Smooth muscle cell (in vitro differentiated cells): ENCODE data around the gene PTK7. TPM values are rescaled to one million over a fixed set of nuclear protein-coding genes. Genes with fewer than 3 reads are reported as not detected.
A peak's percentile ranks its signal among the peaks of the same experiment; 100 is the strongest.

Experiments
- DNase-seq: peaks from one replicate; lab custom pipeline; 2025; ENCODE audit not compliant: unreplicated experiment; lab: John Stamatoyannopoulos, UW
- H2AFZ ChIP-seq: fragments of 200-600 bp; sonication (generic); 2 replicates; pipeline ENCODE4 v1.6.0; 2016; ENCODE audit warnings: antibody characterized with exemption, low read depth, mild to moderate bottlenecking
- H3F3A ChIP-seq: fragments of 200-600 bp; sonication (generic); 2 replicates; pipeline ENCODE4 v1.6.0; 2017; ENCODE audit warnings: antibody characterized with exemption, low read depth
- H3K27ac ChIP-seq: fragments of 200-600 bp; sonication (generic); 2 replicates; pipeline ENCODE4 v1.5.1; 2016; ENCODE audit warnings: low read depth, mild to moderate bottlenecking
- H3K27me3 ChIP-seq: fragments of 200-600 bp; sonication (generic); 2 replicates; pipeline ENCODE4 v1.6.1; 2016; ENCODE audit warnings: low read depth, mild to moderate bottlenecking
- H3K36me3 ChIP-seq: fragments of 200-600 bp; sonication (generic); 2 replicates; pipeline ENCODE4 v1.5.1; 2016; ENCODE audit warnings: low read depth
- H3K4me1 ChIP-seq: fragments of 200-600 bp; sonication (generic); 2 replicates; pipeline ENCODE4 v1.5.1; 2016; ENCODE audit warnings: low read depth
- H3K4me2 ChIP-seq: fragments of 200-600 bp; sonication (generic); 2 replicates; pipeline ENCODE4 v1.6.0; 2016; ENCODE audit warnings: mild to moderate bottlenecking
- H3K4me3 ChIP-seq: fragments of 200-600 bp; sonication (generic); 2 replicates; pipeline ENCODE4 v1.5.1; 2016; ENCODE audit warnings: mild to moderate bottlenecking
- H3K79me2 ChIP-seq: fragments of 200-600 bp; sonication (generic); 2 replicates; pipeline ENCODE4 v1.6.0; 2016; ENCODE audit warnings: low read depth, mild to moderate bottlenecking
- H3K9ac ChIP-seq: fragments of 200-600 bp; sonication (generic); 2 replicates; pipeline ENCODE4 v1.6.0; 2016; ENCODE audit warnings: low read depth
- H3K9me3 ChIP-seq: fragments of 200-600 bp; sonication (generic); replicated peaks from 2 replicates; pipeline ENCODE4 v1.5.1; 2016; ENCODE audit warnings: low read depth
- H4K20me1 ChIP-seq: fragments of 200-600 bp; sonication (generic); 2 replicates; pipeline ENCODE4 v1.6.0; 2016; ENCODE audit warnings: low read depth
- CTCF ChIP-seq: fragments of 200-600 bp; sonication (generic); IDR thresholded peaks from 2 replicates; pipeline ENCODE4 v1.5.1; 2017; ENCODE audit warnings: borderline replicate concordance, mild to moderate bottlenecking, antibody characterized with exemption; ENCODE audit not compliant: insufficient read depth, poor library complexity, severe bottlenecking
- WGBS: methylation state at CpG from one replicate; pipeline ENCODE4 v1.1.7; 2016; ENCODE audit warnings: low lambda C conversion rate; 5-methylcytosine and 5-hydroxymethylcytosine counted together
- polyA plus RNA-seq: library from polyadenylated mRNA; unstranded; fragments of >200 nt; fragmentation: Nextera tagmentation; extraction: Ambion mirVana; gene quantifications from 2 replicates; pipeline ENCODE4 v1.2.1, GENCODE V29; 2016
- total RNA-seq: library from RNA; depleted of rRNA; stranded (reverse); fragments of >200 nt; gene quantifications from 2 replicates; pipeline ENCODE4 v1.2.3, GENCODE V29; 2014

Gene PTK7
- total and polyA plus RNA-seq, 2 experiments from 2014 or later, result 376 to 598 TPM

DNA sequence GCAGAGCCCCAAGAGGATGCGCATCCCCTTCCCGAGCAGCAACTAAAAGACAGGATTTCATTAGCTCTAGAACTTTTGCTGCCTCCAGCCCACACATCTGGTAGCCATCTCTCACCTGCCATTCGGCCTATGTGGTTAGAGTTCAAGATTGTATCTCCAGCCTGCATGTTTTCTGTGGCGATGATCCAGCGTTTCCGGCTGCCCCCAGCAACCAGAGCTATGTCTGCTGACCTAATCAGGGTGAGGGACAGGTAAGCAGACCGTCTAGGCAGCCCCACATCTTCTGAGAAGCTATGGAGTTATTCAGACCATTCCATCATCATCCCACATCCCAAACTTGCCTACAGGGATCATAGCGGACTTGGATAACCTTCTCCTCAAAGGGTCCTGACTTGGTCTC lies 20.1 kb upstream of the PTK7 start:
- Histone ChIP-seq H3K79me2 (peaks cover 45% of the 10 kb centered on the region), H3F3A (peaks cover 2% of the 10 kb centered on the region)
- WGBS, result 84% methylated on average over 8 of the region's 8 CpGs

GRCh38 chr6:43058531-43058930 lies 17.6 kb upstream of the PTK7 start:
- Histone ChIP-seq H3K27me3 (no peaks in the 10 kb centered on the region), H3K27ac (peak overlapping the region; percentile 89), H3K4me2 (peak overlapping the region; percentile 93), H3K9ac (peak overlapping the region; percentile 94), H3K4me3 (peak overlapping the region; percentile 88), H2AFZ (no peak overlapping the region), H3K79me2 (peaks cover 23% of the 10 kb centered on the region), H4K20me1 (no peaks in the 10 kb centered on the region), H3F3A (peaks cover 2% of the 10 kb centered on the region), H3K9me3 (no peaks in the 10 kb centered on the region), H3K36me3 (no peaks in the 10 kb centered on the region), H3K4me1 (peaks cover 16% of the 10 kb centered on the region)
- WGBS, result 86% methylated on average over 1 of the region's 1 CpG
- DNase-seq, result no peak
- TF ChIP-seq CTCF, result no peak

More for the DNA sequence above, 20.1 kb upstream of the PTK7 start:
- no peak for DNase-seq
- Histone ChIP-seq H3K4me3 (no peak overlapping the region), H3K9me3 (no peaks in the 10 kb centered on the region), H3K4me1 (peaks cover 27% of the 10 kb centered on the region), H3K4me2 (no peak overlapping the region), H3K9ac (no peak overlapping the region), H2AFZ (no peak overlapping the region), H3K27me3 (no peaks in the 10 kb centered on the region), H3K27ac (no peak overlapping the region), H4K20me1 (no peaks in the 10 kb centered on the region), H3K36me3 (no peaks in the 10 kb centered on the region)
- TF ChIP-seq CTCF, result no peak

- H3F3A ChIP-seq, result peaks cover 2% of the 10 kb centered on the region
- TF ChIP-seq CTCF, result no peak
Observed at GRCh38 chr6:43059168-43060033, 16.7 kb upstream of the PTK7 start, which contains the start of the genes KLC4 and MRPL2. KLC4 (plus strand) TSS chr6:43059631; CDS start chr6:43061336, 1,705 bp downstream. MRPL2 (minus strand) TSS chr6:43059434; CDS start chr6:43059381, 53 bp downstream.

More at GRCh38 chr6:43059168-43060033, 16.7 kb upstream of the PTK7 start, which contains the start of the genes KLC4 and MRPL2:
- Histone ChIP-seq H3K4me3 (peak within 1 kb of the TSS; percentile 88), H3K27me3 (no peaks in the 10 kb centered on the region), H3K79me2 (peaks cover 22% of the 10 kb centered on the region), H3K9ac (peak within 1 kb of the TSS; percentile 94), H3K36me3 (no peaks in the 10 kb centered on the region), H3K27ac (peak within 1 kb of the TSS; percentile 89), H3K4me1 (peaks cover 16% of the 10 kb centered on the region), H3K4me2 (peak within 1 kb of the TSS; percentile 93), H2AFZ (peak within 1 kb of the TSS; percentile 81), H3K9me3 (no peaks in the 10 kb centered on the region), H4K20me1 (no peaks in the 10 kb centered on the region)
- peak; percentile 94 for DNase-seq
- WGBS, result under 1% methylated on average over 56 of the region's 64 CpGs
